HG03378 (cell line): ENCODE data around the gene SMARCA4.

Source experiments
- ATAC-seq: cut with Tn5 transposase; IDR thresholded peaks from one replicate; pipeline ENCODE4 v1.9.1; 2021; ENCODE audit warnings: mild to moderate bottlenecking, moderate library complexity; ENCODE audit not compliant: unreplicated experiment

Gene SMARCA4

DNA sequence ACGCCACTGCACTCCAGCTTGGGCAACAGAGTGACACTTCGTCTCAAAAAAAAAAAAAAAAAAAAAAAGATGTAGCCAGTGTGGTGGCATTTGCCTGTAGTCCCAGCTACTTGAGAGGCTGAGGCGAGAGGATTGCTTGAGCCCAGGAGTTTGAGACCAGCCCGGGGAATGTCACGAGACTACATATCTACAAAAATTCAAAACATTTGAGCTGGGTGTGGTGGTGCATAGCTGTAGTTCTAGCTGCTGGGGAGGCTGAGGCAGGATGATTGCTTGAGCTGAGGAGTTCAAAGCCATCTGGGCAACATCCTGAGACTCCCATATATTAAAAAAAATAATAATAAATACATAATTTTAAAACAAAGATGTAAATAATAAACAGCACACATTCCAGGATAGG, 46.6 kb downstream of the SMARCA4 start:
- no peak for ATAC-seq

DNA sequence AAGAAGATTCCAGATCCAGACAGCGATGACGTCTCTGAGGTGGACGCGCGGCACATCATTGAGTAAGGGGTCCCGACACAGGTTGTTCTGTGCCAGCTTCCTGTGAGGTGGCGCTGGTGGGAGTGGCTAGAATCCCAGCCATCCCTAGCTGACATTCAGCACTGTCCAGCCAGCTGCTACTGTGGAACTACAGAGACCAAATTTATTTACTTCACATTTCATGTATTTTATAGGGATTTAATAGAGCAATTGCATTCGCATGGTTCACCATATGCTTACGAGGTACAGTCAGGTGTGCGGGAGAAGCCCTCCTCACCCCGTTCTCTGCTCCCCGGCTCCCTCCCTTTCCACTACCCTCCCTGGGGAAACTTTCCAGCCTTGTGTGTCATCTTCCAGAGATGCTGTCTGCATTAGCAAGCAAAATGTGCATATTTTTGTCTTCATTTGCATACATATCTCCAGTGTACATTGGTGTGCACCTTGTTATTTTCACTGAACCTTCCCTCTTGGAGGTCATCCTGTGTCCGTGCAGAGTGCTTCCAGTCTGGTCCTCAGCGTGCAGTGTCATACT, 47.2 kb downstream of the SMARCA4 start:
- ATAC-seq, result no peak

DNA sequence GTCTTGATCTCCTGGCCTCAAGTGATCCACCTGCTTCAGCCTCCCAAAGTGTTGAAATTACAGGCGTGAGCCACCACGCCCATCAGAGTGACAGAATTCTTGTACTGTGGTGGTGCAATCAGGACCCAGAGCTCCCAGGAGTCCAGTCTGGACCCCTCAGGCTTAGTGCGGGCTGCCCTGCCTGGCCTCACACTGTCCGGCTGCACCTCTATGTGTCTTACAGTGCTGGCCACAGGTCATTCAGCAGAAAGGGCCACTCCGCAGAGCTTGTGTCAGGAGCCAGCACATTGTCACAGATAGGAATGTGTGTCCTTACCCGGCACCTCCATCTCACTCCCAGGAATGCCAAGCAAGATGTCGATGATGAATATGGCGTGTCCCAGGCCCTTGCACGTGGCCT, 49.2 kb downstream of the SMARCA4 start:
- ATAC-seq, result no peak

DNA sequence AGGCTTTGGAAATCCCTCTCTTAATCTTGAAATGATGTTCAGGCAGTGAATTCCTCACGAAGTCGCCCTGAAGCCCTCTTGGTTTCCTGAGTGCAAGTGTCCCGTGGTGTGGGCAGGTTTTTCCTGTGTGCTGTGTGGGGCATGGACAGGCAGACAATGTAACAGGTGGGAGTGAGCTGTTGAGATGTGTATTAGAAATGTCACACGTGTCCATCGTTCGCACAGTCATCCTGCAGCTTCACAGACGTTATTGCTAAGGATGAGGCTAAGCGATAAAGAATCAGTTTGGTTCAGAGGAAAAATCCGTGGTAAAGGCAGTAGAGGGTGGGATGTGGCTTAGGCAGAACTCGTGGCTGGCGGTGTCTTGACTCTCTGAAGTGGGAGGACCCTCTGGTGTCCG, 51.7 kb downstream of the SMARCA4 start:
- no peak for ATAC-seq

DNA sequence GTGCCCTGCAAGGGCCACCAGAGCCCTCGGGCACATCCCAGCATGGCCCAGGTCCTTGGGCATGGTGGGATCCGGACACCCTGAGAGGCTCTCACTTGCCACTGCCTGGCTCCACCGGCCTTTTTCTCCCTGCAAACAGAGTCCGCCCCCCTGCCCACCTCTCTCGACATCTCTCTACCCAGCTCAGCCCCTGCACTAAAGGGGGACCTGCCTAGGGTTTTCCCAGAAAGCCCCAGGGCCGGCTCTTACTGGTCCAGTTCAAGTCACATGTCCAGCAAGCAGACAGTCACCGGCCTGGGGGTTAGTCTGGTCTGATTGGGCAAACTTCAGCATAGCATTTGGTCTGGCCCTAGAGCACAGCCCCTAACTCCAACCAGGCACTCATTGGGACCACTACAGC, 52.9 kb downstream of the SMARCA4 start:
- no peak for ATAC-seq

DNA sequence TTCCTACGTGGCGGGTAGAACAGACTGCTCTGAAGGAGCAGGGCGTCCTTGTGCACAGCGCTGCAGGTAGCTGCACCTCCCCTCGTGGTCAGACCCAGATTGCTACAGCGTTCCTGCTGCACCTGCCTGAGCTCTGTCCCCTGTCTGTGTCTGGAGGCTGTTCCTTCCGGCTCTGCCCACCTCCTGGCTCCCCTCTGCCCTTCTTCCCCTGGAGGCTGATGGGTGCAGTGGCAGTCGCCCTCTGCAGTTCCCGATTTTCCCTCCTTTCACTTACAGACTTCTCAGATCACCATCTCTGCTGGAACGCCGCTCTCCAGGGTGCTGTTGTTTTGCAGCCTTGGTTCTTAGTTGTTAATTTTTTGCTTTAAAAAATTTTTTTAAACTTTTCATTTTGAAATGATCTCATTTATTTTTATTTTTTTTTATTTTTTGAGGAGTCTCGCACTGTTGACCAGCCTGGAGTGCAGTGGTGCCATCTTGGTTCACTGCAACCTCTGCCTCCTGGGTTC, 53.6 kb downstream of the SMARCA4 start:
- no peak for ATAC-seq

DNA sequence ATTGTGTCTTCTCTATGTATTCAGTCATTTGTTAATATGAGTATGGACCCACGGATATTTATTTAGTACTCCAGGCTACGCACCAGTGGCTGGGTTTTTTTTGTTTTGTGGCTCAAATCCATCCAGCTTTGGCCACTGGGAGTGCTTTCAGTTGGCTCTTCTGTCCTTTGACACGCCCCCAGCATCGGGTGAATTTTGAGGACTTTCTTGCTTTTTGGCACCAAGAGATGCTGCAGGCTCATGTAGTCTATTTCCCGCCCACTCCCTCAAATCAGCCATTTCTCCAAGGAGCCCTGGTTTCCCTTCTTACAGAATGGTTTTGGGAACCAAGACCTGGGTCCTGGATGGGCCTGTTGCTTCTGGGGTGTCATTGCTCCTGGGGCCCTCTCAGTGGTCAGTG, 55.8 kb downstream of the SMARCA4 start:
- ATAC-seq, result no peak

DNA sequence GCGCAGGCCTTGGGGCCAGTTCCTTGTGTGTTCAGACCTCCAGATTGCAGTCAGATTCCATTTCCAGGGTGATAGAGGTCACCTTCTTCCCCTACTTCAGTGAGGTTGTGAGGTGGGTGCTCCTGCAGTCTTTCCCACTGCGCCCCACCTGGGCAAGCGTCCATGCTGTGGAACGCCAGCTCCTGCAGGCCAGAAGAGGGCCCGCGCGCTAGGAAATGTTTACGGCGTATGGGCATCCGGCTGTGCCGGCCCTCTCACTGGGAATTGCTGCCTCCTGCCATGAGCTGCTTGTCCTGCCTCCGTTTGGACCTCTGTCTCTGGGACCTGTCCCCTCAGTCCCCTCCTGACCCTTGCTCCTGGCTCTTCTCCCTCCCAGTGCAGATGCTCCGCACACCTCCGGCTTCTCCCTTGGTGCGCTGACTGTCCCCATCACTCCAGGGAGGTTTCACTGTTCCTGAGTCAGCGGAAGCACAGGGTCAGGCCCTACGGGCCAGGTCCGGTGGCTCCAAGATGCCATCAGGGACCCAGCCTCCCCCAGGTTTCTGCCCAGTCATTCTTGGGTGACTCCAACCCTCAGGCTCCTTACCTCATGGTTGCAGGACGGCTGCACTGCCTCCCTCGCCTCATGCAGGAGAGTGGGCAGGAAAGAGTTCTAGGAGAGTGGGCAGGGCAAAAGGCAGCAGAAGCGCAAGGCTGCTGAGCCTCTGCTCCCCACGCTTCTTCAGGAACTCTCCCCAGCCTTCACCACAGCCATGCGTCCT, 56.6 kb downstream of the SMARCA4 start:
- ATAC-seq, result no peak

DNA sequence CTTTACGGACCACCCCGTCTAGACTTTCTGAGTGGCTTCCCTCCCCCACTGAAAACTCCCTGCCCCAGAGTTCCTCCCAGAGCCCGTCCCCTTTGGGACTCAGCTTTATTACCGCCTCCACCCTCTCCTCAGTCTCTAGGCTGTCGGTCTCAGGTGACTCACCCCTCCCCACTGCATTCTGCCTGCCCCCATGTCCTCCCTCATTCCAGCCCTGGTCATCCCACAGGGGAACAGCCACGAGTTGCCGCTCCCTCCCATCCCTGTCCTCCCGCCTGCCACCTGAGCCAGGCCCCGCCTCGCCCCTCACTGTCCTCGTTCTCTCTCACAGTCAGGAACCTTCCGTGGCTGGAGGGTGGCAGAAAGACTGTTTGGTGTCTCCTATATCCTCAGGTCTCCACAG, 57.3 kb downstream of the SMARCA4 start:
- no peak for ATAC-seq

DNA sequence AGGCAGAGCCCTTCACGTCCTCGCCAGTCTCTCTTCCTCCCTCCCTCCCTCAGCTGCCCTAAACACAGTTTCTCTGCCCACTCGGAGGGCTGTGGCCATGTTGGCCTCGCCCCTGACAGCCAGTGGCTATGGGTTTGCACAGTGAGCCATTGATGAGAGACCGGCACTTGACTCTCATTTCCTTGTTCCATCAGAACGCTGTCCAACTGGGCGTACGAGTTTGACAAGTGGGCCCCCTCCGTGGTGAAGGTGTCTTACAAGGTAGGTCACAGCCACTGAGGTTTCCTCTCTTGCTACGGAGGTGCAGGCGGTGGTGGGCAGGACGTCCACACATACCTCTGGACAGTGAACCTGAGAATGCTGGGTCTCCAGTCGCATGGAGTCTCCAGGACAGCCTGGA, 57.9 kb downstream of the SMARCA4 start:
- ATAC-seq, result no peak

DNA sequence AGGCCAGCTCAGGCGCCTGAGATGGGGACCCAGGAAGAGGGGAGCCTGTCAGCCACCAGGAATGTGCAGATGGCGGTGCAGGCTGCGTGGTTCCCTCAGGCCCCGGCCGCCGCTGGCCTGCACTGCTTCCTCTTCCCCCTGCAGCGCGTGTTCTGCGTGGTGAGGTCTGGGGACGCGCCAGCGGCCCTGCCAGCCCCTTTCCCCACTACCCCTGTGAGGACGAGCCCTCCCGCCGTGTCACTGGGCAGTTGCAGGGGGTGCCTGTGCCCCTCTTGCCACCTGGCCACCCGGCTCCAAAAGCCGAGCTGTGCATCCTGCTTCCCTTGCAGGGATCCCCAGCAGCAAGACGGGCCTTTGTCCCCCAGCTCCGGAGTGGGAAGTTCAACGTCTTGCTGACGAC, 58.4 kb downstream of the SMARCA4 start:
- no peak for ATAC-seq

DNA sequence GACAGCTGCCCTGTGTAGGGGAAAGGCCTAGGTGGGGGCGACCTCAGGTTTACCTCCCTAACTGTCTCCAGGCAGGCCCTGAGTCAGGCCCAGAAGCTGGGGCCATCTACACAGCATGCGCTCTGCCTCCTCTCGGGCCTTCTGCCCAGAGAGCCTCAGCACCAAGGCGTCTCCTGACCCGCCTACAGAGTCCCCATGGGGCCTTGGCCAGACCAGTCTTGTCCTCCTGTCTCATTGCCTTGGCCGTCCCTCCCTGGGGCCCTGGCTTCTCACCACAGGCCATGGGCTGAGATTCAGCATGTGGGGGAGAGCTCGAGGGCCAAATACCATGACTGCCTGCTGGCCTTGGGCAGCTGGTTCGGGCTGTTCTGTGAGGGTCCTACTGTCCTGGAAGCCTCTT, 59.0 kb downstream of the SMARCA4 start:
- ATAC-seq, result no peak

DNA sequence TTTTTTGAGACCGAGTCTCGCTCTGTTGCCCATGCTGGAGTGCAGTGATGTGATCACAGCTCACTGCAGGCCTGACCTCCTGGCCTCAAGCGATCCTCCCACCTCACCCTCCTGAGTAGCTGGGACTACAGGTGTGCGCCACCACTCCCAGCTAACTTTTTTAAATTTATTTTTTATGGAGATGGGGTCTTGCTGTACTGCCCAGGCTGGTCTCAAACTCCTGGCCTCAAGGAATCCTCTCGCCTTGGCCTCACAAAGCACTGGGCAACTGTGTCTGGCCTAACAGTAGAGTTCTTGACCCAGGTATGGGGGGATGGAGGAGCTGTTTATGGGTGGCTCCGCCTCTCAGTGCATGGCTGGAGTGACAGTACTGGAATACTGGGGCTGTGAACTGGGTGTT, 59.6 kb downstream of the SMARCA4 start:
- no peak for ATAC-seq

DNA sequence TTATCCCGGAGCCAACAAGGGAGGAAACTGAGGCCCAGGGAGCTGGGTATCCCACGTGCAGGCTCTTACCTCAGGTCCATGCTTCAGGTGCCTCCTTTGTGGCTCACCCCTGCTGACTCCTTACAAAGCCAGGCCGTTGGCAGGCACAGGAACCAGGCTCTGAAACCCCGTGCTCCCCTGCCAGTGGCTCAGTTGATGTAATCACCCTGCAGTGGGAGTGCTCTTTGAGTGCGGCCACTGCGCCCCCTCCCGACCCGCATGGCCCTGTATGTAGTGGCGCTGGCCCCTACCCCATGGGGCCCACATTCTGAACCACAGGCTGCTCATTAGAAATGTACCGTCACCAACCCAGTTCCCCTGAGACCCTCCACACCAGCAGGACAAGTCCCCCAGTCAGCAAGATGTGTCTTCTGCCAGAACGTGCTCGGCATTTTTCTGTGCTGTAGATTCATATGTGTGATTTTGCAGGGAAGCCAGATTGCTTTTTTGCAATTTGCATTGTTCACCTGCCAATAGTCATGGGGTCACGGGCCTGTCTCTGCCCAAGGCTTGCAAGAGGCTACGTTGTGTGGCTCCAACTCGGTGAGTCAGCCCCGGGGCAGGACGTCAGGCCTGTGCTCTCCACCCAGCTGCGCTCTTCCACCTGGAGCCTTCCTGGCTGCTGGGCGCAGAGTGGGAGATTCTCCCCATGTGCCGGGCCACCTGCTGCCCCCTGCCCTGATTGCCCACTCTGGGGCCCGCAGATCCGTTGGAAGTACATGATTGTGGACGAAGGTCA, 60.3 kb downstream of the SMARCA4 start:
- ATAC-seq, result no peak

DNA sequence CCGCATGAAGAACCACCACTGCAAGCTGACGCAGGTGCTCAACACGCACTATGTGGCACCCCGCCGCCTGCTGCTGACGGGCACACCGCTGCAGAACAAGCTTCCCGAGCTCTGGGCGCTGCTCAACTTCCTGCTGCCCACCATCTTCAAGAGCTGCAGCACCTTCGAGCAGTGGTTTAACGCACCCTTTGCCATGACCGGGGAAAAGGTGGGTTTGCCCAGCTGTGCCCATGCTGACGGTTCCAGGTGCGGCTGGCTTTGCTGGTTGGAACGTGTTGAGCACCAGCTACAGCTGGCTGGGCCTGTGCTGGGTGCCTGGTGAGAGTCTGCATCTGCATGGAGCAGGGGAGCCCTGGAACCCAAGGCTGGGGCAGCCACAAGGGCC, 60.9 kb downstream of the SMARCA4 start:
- no peak for ATAC-seq

DNA sequence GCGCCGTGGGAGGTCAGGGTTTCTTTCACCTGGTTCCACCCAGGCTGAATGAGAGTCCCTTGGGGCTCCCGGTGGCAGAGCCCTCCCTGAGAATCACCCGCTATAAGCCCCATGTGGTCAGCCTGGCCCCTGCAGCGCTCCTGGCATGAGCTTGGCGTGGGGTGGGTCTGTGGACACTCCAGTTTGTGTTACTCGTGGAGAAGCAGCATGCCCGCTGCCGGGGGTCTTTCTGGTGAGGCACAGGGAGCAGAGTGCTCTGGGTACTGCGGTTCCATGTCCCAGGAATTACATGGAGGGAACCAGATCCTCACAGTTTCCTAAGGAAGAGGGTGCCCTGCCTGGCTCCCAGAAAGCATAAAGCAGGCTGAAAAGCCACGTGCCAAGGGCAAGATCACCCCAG, 62.2 kb downstream of the SMARCA4 start:
- no peak for ATAC-seq

DNA sequence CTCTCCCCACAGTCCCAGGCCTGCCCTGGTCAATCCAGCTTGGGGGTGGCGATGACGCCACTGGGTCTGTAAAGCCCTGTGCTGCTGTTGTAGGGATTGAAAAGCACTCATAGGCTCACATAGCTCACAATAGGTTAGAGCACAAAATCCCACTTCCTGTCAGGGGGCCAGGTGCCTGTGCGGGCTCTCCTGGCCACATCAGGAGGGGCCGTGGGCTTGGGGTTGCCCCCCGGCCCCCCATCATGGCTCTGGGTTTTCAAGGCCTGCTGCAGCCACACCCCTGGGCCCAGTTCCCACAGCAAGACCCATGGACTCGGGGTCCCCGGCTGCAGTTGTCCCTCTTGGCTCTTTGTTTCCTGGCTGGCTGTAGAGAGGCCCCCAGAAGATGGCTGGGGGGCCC, 62.9 kb downstream of the SMARCA4 start:
- ATAC-seq, result no peak

DNA sequence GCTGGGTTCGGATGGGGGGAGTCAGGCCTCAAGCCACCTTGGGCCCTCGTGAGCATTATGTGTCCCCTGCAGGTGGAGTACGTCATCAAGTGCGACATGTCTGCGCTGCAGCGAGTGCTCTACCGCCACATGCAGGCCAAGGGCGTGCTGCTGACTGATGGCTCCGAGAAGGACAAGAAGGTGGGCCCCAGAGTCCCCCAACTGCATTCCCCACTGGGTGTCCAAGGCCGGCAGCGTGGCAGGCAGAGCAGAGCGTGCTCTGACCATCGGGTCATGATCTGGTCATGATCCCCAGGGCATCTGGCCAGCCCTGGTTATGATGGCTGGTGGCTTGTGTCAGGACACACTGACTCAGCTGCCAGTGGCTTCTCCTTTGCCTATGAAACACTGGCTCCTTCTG, 63.4 kb downstream of the SMARCA4 start:
- no peak for ATAC-seq

DNA sequence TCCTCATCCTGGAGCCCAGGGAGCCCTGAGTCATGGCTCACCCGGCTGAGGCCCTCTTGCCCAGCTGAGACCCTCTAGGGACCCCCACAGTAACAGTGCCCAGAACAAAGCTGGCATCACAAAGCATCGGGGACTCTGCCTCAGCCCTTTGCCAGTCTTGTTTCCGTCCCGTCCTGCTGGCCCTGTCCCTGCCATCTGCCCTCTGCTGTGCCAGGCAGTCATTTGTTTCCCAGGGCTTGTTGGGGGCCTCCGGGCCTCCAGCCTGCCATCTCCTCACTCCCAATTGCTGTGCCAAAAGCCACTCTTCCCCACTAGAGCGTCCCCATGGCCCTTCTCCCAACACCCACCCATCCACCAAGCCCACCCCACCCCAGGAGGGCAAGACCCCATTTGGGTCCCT, 64.2 kb downstream of the SMARCA4 start:
- no peak for ATAC-seq

DNA sequence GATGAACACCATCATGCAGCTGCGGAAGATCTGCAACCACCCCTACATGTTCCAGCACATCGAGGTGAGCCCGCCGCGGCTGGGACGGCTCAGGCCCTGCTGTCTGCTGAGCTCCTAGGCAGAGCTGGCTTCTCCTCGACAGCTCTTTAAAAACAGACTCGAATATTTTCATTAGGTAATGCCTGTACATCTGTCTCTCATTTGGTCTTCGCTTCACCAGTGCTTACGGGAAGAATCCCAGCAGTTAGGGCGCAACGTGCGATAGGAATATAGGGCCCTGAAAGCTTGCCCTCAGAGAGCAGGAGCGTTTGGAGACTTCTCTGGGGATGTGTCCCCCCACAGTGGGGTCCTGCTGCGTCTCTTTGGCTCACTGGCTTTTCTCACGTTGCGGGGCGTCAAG, 64.6 kb downstream of the SMARCA4 start:
- ATAC-seq, result no peak

DNA sequence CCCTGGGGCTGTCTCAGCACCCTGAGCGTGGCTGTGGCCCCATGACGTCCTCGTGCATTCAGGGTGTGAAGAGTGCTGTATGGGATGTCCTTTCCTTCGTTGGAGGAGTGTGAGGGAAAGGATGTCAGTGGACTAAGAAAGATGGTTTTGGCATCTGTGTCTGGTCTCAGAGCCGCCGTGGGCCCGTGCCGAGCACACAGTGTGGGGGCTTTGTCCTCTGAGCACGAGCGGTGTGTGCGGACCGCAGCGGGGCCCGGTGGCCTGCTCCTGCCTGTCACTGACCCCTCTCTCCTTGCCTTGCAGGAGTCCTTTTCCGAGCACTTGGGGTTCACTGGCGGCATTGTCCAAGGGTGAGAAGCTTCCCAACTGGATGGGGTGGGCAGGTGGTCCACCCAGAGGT, 65.2 kb downstream of the SMARCA4 start:
- no peak for ATAC-seq

DNA sequence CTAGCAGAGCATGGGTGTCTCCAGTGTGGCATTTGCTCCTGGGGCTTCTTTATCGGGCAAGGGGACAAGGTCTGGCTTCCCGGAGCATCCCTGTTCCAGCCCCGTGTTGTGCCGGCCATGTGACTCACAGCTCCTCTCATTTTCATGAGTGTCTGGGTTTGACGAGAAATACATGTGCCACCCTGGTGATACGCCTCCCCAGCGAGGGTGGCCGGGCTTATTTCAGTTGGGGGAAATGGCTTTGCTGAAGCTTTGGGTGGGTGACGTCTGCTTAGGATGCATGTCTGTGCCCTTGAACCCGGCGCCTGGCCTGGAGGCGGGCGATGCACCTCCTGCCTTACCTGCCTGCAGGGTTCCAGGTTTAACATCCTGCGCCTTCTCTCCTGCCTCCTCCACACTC, 66.6 kb downstream of the SMARCA4 start:
- no peak for ATAC-seq
